A549 (cell line): ENCODE data around the gene GATAD2A. TPM values are rescaled to one million over a fixed set of nuclear protein-coding genes. Genes with fewer than 3 reads are reported as not detected.

ENCODE experiments used
- ATAC-seq, 2 experiments: fragments of 200-7000 bp in 1 of 2; fragments of >200 bp in 1 of 2; cut with Nextera tagmentation in 1 of 2; cut with Tn5 transposase in 1 of 2; 3 replicates each; pipeline versions ENCODE4 v1.8.0 to v1.9.1; 2018 to 2020; ENCODE audit warnings: mild to moderate bottlenecking in 1 of 2, moderate library complexity in 1 of 2
- CTCF ChIA-PET: fragments of 300-600 bp; sonication (Branson Sonifier 250); formaldehyde crosslinking; extraction: SDS; loops from one replicate; lab custom pipeline; 2021; ENCODE audit warnings: antibody characterized with exemption, inconsistent platforms; lab: Yijun Ruan, JAX
- POLR2A ChIA-PET: fragments of 350-600 bp; formaldehyde crosslinking; extraction: SDS; loops from one replicate; lab custom pipeline; 2021; ENCODE audit warnings: antibody characterized with exemption, inconsistent platforms; lab: Yijun Ruan, JAX
- DNase-seq, 2 experiments: peaks; one replicate each; pipeline versions ENCODE4 v3.0.0 to v3.0.0-alpha.2; 2011 to 2016; ENCODE audit warnings: low read depth in 1 of 2, low spot score in 1 of 2
- FAIRE-seq: peaks from 2 replicates; lab custom pipeline; 2011; peaks lifted over from hg19 to GRCh38; lab: Jason Lieb, UNC
- H3K27ac ChIP-seq, 2 experiments: fragments of >200 bp; sonication (Bioruptor Twin); formaldehyde crosslinking; 3 replicates each; pipeline ENCODE4 v1.5.1; 2016 to 2017
- H3K4me1 ChIP-seq: fragments of >200 bp; sonication (Bioruptor Twin); formaldehyde crosslinking; 3 replicates; pipeline ENCODE4 v1.6.1; 2016
- H3K4me2 ChIP-seq: fragments of >200 bp; sonication (Bioruptor Twin); formaldehyde crosslinking; 3 replicates; pipeline ENCODE4 v1.6.1; 2016
- H3K4me3 ChIP-seq: fragments of >200 bp; sonication (Bioruptor Twin); formaldehyde crosslinking; 3 replicates; pipeline ENCODE4 v1.5.1; 2016
- H3K9me3 ChIP-seq: fragments of >200 bp; sonication (Bioruptor Twin); formaldehyde crosslinking; 3 replicates; pipeline ENCODE4 v1.6.1; 2016
- BHLHE40 ChIP-seq: IDR thresholded peaks from 2 replicates; pipeline ENCODE4 v1.6.1; 2012; ENCODE audit warnings: low read depth, low read length, inconsistent platforms
- CBX2 ChIP-seq: fragments of 200-600 bp; sonication (generic); IDR thresholded peaks from 2 replicates; pipeline ENCODE4 v1.6.1; 2016; ENCODE audit warnings: low read depth, mild to moderate bottlenecking, borderline replicate concordance
- CEBPB ChIP-seq, 2 experiments: fragments of >200 bp in 1 of 2; sonication (Bioruptor Twin) in 1 of 2; formaldehyde crosslinking in 1 of 2; IDR thresholded peaks; 2 replicates each; pipeline ENCODE4 v1.6.1; 2012 to 2016
- CHD2 ChIP-seq: fragments of 150-350 bp; IDR thresholded peaks from 2 replicates; pipeline ENCODE4 v1.6.1; 2014; ENCODE audit warnings: low read length; ENCODE audit not compliant: partially characterized antibody
- CHD4 ChIP-seq: fragments of 200-600 bp; sonication (generic); IDR thresholded peaks from 2 replicates; pipeline ENCODE4 v1.6.1; 2016; ENCODE audit warnings: antibody characterized with exemption, mild to moderate bottlenecking, borderline replicate concordance
- EHMT2 ChIP-seq: fragments of 200-600 bp; sonication (generic); IDR thresholded peaks from 2 replicates; pipeline ENCODE4 v1.6.1; 2016; ENCODE audit warnings: antibody characterized with exemption, low read depth, mild to moderate bottlenecking, moderate library complexity
- EP300 ChIP-seq, 2 experiments: fragments of >200 bp; sonication (Bioruptor Twin); formaldehyde crosslinking; IDR thresholded peaks; 2 replicates in 1 of 2; 3 replicates in 1 of 2; pipeline ENCODE4 v1.6.1; 2016 to 2017
- ESRRA ChIP-seq: fragments of 150-350 bp; IDR thresholded peaks from 2 replicates; pipeline ENCODE4 v1.6.1; 2014; ENCODE audit warnings: mild to moderate bottlenecking, low read length, borderline replicate concordance
- FOSB ChIP-seq: fragments of 250-450 bp; sonication (Bioruptor Pico); IDR thresholded peaks from 2 replicates; pipeline ENCODE4 v1.5.0; 2020; ENCODE audit warnings: mild to moderate bottlenecking, moderate library complexity
- GATA3 ChIP-seq: IDR thresholded peaks from 2 replicates; pipeline ENCODE4 v1.6.1; 2012; ENCODE audit warnings: borderline replicate concordance
- HDAC2 ChIP-seq: fragments of 200-600 bp; sonication (generic); IDR thresholded peaks from 2 replicates; pipeline ENCODE4 v1.6.1; 2016
- HEYL ChIP-seq: fragments of 250-450 bp; sonication (Bioruptor Pico); IDR thresholded peaks from 2 replicates; pipeline ENCODE4 v1.8.0; 2021; ENCODE audit warnings: mild to moderate bottlenecking, moderate library complexity
- HOXB13 ChIP-seq: fragments of 250-450 bp; sonication (Bioruptor Pico); IDR thresholded peaks from 2 replicates; pipeline ENCODE4 v1.5.0; 2020; ENCODE audit warnings: low read depth, mild to moderate bottlenecking, moderate library complexity
- KDM5A ChIP-seq: fragments of 200-600 bp; sonication (generic); IDR thresholded peaks from 2 replicates; pipeline ENCODE4 v1.6.1; 2016; ENCODE audit warnings: antibody characterized with exemption, mild to moderate bottlenecking
- MYC ChIP-seq: IDR thresholded peaks from 2 replicates; pipeline ENCODE4 v1.6.1; 2012; ENCODE audit warnings: mild to moderate bottlenecking, inconsistent platforms, low read length, improper control_type of control experiment, borderline replicate concordance
- NFE2L2 ChIP-seq: fragments of 150-350 bp; conservative IDR thresholded peaks from 2 replicates; pipeline ENCODE4 v1.6.1; 2014; ENCODE audit warnings: low read length
- NPAS2 ChIP-seq: fragments of 250-450 bp; sonication (Bioruptor Pico); IDR thresholded peaks from 2 replicates; pipeline ENCODE4 v1.8.0; 2022; ENCODE audit warnings: mild to moderate bottlenecking, moderate library complexity, borderline replicate concordance
- NR3C1 ChIP-seq: fragments of >200 bp; sonication (Bioruptor Twin); formaldehyde crosslinking; IDR thresholded peaks from 3 replicates; pipeline ENCODE4 v1.6.1; 2017
- POLR2A ChIP-seq: IDR thresholded peaks from 2 replicates; pipeline ENCODE4 v1.6.1; 2012; ENCODE audit warnings: mild to moderate bottlenecking, low read length
- RARB ChIP-seq: fragments of 250-450 bp; sonication (Bioruptor Pico); IDR thresholded peaks from 2 replicates; pipeline ENCODE4 v1.8.0; 2021; ENCODE audit warnings: mild to moderate bottlenecking, moderate library complexity
- RCOR1 ChIP-seq: fragments of 150-350 bp; IDR thresholded peaks from 2 replicates; pipeline ENCODE4 v1.6.1; 2014; ENCODE audit warnings: antibody characterized with exemption, low read length, low read depth
- SMC3 ChIP-seq: fragments of >200 bp; sonication (Bioruptor Twin); formaldehyde crosslinking; IDR thresholded peaks from 3 replicates; pipeline ENCODE4 v1.6.1; 2018; ENCODE audit warnings: inconsistent platforms
- TP53 ChIP-seq: fragments of 250-450 bp; sonication (Bioruptor Pico); IDR thresholded peaks from 2 replicates; pipeline ENCODE4 v1.5.0; 2021; ENCODE audit warnings: mild to moderate bottlenecking, moderate library complexity
- ZFP36 ChIP-seq: fragments of 450-650 bp; IDR thresholded peaks from 2 replicates; pipeline ENCODE4 v1.6.1; 2014; ENCODE audit warnings: borderline replicate concordance; ENCODE audit not compliant: partially characterized antibody
- ZNF302 ChIP-seq: fragments of 250-450 bp; sonication (Bioruptor Pico); IDR thresholded peaks from 2 replicates; pipeline ENCODE4 v1.9.0; 2021; ENCODE audit warnings: inconsistent platforms, mild to moderate bottlenecking, moderate library complexity
- WGBS: methylation state at CpG from one replicate; pipeline ENCODE4 v1.1.6; 2017; ENCODE audit errors: missing lambda C conversion rate; 5-methylcytosine and 5-hydroxymethylcytosine counted together
- polyA plus RNA-seq, 4 experiments: library from polyadenylated mRNA; depleted of rRNA in 3 of 4; stranded (reverse); fragments of >200 nt; fragmentation: RNase III in 1 of 4; extraction: RNeasy Plus Mini Kit Qiagen cat#74134 plus additional on column Dnase treatment in 1 of 4; gene quantifications; 2 replicates in 3 of 4; 3 replicates in 1 of 4; pipeline ENCODE4 v1.2.3, GENCODE V29; 2011 to 2017
- TF ChIP-seq, protein P1 (sequence below): IDR thresholded peaks from 2 replicates; pipeline ENCODE4 v1.6.1; 2012
- TF ChIP-seq, protein P2 (sequence below): fragments of 200-600 bp; sonication (generic); IDR thresholded peaks from 2 replicates; pipeline ENCODE4 v1.6.1; 2016; ENCODE audit warnings: antibody characterized with exemption, mild to moderate bottlenecking, moderate library complexity

Gene GATAD2A
- polyA plus RNA-seq, 2 of the 4 experiments (the other 2 are of a cell fraction): 25.2 to 28.9 TPM

- WGBS: 83% methylated on average over 2 of the region's 2 CpGs
- TF ChIP-seq TP53 (CRISPR knock-in tag) (no peak), CHD2 (no peak), NR3C1 (no peak), CHD4 (no peak), ZNF302 (no peak), EHMT2 (no peak), RARB (no peak), NFE2L2 (no peak), MYC (no peak), HOXB13 (CRISPR knock-in tag) (no peak), KDM5A (no peak), NPAS2 (CRISPR knock-in tag) (no peak)
- TF ChIP-seq, protein P1, sequence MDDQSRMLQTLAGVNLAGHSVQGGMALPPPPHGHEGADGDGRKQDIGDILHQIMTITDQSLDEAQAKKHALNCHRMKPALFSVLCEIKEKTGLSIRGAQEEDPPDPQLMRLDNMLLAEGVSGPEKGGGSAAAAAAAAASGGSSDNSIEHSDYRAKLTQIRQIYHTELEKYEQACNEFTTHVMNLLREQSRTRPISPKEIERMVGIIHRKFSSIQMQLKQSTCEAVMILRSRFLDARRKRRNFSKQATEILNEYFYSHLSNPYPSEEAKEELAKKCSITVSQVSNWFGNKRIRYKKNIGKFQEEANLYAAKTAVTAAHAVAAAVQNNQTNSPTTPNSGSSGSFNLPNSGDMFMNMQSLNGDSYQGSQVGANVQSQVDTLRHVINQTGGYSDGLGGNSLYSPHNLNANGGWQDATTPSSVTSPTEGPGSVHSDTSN: no peak
- ATAC-seq: no peak
- no peak for DNase-seq
- ChIA-PET POLR2A (no interaction called here), CTCF (no interaction called here)
- Histone ChIP-seq H3K4me3 (no peak overlapping the region), H3K4me1 (no peaks in the 10 kb centered on the region), H3K27ac (no peak overlapping the region), H3K4me2 (no peak overlapping the region), H3K9me3 (no peaks in the 10 kb centered on the region)
- FAIRE-seq: no peak
These were observed 27.3 kb downstream of the GATAD2A start for GRCh38 chr19:19432732-19433131.

- FAIRE-seq (no peak), ATAC-seq (no peak), DNase-seq (no peak)
- H3K4me3 ChIP-seq: no peak overlapping the region
- H3K4me1 ChIP-seq: no peaks in the 10 kb centered on the region
- 99% methylated on average over 3 of the region's 3 CpGs for WGBS
- ChIA-PET CTCF (no interaction called here), POLR2A (no interaction called here)
- TF ChIP-seq ZFP36: no peak
- TF ChIP-seq BHLHE40: no peak
- TF ChIP-seq HEYL (CRISPR knock-in tag): no peak
- no peak for TF ChIP-seq EHMT2
- no peak for TF ChIP-seq ESRRA
- no peak for TF ChIP-seq EP300 (IDR thresholded peaks at IDR 0.05)
- no peak for TF ChIP-seq HDAC2
- TF ChIP-seq CHD4: no peak
- no peak for TF ChIP-seq CBX2
- TF ChIP-seq RCOR1: no peak
- TF ChIP-seq FOSB (CRISPR knock-in tag): no peak
- TF ChIP-seq RARB: no peak
- TF ChIP-seq, protein P2, sequence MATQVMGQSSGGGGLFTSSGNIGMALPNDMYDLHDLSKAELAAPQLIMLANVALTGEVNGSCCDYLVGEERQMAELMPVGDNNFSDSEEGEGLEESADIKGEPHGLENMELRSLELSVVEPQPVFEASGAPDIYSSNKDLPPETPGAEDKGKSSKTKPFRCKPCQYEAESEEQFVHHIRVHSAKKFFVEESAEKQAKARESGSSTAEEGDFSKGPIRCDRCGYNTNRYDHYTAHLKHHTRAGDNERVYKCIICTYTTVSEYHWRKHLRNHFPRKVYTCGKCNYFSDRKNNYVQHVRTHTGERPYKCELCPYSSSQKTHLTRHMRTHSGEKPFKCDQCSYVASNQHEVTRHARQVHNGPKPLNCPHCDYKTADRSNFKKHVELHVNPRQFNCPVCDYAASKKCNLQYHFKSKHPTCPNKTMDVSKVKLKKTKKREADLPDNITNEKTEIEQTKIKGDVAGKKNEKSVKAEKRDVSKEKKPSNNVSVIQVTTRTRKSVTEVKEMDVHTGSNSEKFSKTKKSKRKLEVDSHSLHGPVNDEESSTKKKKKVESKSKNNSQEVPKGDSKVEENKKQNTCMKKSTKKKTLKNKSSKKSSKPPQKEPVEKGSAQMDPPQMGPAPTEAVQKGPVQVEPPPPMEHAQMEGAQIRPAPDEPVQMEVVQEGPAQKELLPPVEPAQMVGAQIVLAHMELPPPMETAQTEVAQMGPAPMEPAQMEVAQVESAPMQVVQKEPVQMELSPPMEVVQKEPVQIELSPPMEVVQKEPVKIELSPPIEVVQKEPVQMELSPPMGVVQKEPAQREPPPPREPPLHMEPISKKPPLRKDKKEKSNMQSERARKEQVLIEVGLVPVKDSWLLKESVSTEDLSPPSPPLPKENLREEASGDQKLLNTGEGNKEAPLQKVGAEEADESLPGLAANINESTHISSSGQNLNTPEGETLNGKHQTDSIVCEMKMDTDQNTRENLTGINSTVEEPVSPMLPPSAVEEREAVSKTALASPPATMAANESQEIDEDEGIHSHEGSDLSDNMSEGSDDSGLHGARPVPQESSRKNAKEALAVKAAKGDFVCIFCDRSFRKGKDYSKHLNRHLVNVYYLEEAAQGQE: no peak
- TF ChIP-seq SMC3: no peak
- no peak for TF ChIP-seq POLR2A
- no peak for TF ChIP-seq CEBPB (IDR thresholded peaks at IDR 0.05)
- no peak for TF ChIP-seq GATA3
- no peak overlapping the region for H3K27ac ChIP-seq
- no peaks in the 10 kb centered on the region for H3K9me3 ChIP-seq
- H3K4me2 ChIP-seq: no peak overlapping the region
These were observed 28.3 kb downstream of the GATAD2A start for GRCh38 chr19:19433666-19434213.
